Measurements from ENCODE around the gene LRMDA. TPM values are rescaled to one million over a fixed set of nuclear protein-coding genes. Genes with fewer than 3 reads are reported as not detected.

Gene LRMDA
- total and polyA plus RNA-seq, 2 of the 8 experiments (the other 6 are each of a cell fraction or from before 2014, with no cell fraction given) = 0.86 to 2.8 TPM

DNA sequence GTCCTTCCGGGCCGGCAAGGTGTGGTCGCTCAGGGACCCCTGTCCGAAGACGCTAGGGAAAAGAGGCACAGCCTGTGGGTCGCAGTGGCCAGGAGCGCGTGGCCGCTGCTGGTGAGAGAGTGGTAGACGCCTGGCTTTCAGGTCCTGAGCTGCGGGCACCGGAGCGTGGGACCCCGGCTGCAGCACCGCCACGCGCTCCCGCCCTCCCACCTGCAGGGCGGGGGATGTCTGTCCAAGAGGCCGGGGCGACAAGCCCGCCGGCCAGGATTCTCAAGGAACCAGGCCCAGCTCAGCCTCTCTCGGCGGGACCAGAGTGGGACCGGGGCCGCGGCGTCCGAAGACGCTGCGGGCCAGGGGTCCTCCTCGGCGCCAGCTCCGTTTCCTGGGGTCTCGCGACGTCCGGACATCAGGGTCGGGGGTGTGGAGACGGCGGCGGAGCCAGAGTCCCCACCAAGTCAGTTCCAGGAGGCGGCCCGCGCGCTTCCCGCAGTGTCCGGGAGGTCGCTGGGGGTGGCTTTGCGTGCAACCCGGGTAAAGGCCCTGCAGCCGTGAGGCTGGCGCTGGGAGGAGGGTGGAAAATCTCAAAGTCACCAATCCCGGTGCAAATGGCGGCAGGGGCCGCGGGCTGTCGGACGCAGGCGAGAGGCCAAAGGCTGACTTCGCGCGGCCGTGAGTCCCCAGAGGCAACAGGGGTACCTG, 35.3 kb upstream of the LRMDA start (continued):
- TF ChIP-seq CBX5 (IDR thresholded peaks at IDR 0.05; ENCODE audit: low read depth, low read length) (no peak), PHF8 (conservative IDR thresholded peaks at IDR 0.05; ENCODE audit: low read depth, low read length) (no peak), MAFK (IDR thresholded peaks at IDR 0.05; ENCODE audit: low read depth, low read length) (no peak), YY1 (IDR thresholded peaks at IDR 0.05; ENCODE audit: low read depth, low read length) (peak; percentile 50; the same call in 1 of the 2 replicates), BRCA1 (IDR thresholded peaks at IDR 0.05; ENCODE audit: low read depth, low read length) (no peak), EZH2 (IDR thresholded peaks at IDR 0.05; ENCODE audit: low read depth, low read length, severe bottlenecking) (peak; percentile 99), BCL11A (IDR thresholded peaks at IDR 0.05; ENCODE audit: low read depth in 2 of 2, low read length in 2 of 2) (no peak), CHD1 (IDR thresholded peaks at IDR 0.05; ENCODE audit: low read depth, low read length) (no peak), EP300 (IDR thresholded peaks at IDR 0.05; ENCODE audit: borderline replicate concordance in 1 of 2, low read depth in 2 of 2, low read length in 2 of 2) (no peak), SUZ12 (IDR thresholded peaks at IDR 0.05; ENCODE audit: low read length) (peak; percentile 100)
